ENCODE results near the gene PGBD5.

The PGBD5 gene

DNA sequence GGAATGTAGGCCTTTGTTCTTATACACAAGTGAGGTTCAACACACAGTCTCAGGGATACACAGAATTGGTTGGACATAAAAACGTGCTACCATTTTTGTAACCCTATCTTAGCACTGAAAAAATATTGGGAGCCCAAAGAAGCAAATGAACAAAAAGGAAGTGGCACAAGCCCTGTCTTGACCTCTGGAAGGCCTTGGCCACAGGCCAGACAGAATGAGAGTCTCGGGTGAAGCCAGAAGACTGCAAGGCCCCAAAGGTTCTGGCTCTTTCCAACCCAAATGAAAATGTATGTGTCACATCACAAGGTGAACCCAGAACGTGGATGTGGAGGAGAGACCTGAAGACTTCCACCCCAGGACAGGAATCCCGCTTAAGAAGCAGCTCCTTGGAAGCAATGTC lies 57.3 kb downstream of the PGBD5 start:
- H3K4me3 ChIP-seq (ENCODE audit: low read depth, low read length) = no peak overlapping the region
- H3K27me3 ChIP-seq (ENCODE audit: control insufficient read depth, insufficient read depth, low read length) = no peaks in the 10 kb centered on the region
- no peak overlapping the region for H3K9ac ChIP-seq (ENCODE audit: low read depth, low read length)
- H3K9me3 ChIP-seq (ENCODE audit: control insufficient read depth, insufficient read depth, low read length) = no peaks in the 10 kb centered on the region
- H3K36me3 ChIP-seq (ENCODE audit: control insufficient read depth, insufficient read depth, low read length) = no peaks in the 10 kb centered on the region
- H3K4me1 ChIP-seq (ENCODE audit: control insufficient read depth, insufficient read depth, low read length) = no peaks in the 10 kb centered on the region

DNA sequence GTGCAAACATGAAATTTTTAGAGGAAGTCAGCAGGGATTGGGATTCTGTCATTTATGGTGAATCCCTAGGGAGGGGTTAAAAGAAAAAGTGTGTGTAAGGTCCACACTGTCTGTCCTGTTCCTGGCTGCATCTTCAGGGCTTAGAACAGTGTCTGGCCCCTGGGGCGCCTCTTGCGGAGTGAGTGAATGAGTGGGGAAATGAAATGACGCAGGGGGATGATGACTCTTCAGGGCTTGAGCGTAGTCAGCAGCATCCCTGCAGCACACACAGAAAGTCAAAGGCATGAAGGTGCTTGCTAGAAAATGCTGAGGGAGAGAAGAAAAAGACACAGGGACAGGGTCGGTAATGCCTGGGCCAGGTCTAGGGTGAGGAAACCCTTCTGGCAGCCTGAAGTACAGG lies 57.8 kb downstream of the PGBD5 start:
- H3K4me3 ChIP-seq (ENCODE audit: low read depth, low read length) = no peak overlapping the region
- no peaks in the 10 kb centered on the region for H3K36me3 ChIP-seq (ENCODE audit: control insufficient read depth, insufficient read depth, low read length)
- H3K9ac ChIP-seq (ENCODE audit: low read depth, low read length) = no peak overlapping the region
- H3K9me3 ChIP-seq (ENCODE audit: control insufficient read depth, insufficient read depth, low read length) = no peaks in the 10 kb centered on the region
- H3K27me3 ChIP-seq (ENCODE audit: control insufficient read depth, insufficient read depth, low read length) = no peaks in the 10 kb centered on the region
- no peaks in the 10 kb centered on the region for H3K4me1 ChIP-seq (ENCODE audit: control insufficient read depth, insufficient read depth, low read length)

DNA sequence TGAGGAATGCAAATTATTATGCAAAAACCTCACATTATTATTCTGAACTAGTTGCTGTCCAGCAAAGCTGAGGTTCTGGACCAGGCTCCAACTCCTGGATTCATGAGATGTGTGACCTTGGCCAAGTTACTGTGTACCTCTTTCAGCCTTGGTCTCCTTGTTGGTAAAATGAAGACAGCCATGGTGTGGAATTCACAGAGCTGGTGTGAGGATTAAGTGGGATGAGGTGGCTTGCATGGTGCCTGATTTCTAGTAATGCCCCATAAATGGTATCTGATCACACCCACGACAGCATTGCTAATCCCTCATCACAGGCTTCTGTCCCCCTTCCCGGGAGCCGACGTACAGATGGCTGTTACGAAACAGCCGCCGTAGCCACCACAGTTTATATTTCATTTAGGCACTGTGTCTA lies 59.6 kb downstream of the PGBD5 start:
- Histone ChIP-seq H3K4me1 (ENCODE audit: control insufficient read depth, insufficient read depth, low read length) (no peaks in the 10 kb centered on the region), H3K27me3 (ENCODE audit: control insufficient read depth, insufficient read depth, low read length) (no peaks in the 10 kb centered on the region), H3K9ac (ENCODE audit: low read depth, low read length) (no peak overlapping the region), H3K36me3 (ENCODE audit: control insufficient read depth, insufficient read depth, low read length) (no peaks in the 10 kb centered on the region), H3K4me3 (ENCODE audit: low read depth, low read length) (no peak overlapping the region), H3K9me3 (ENCODE audit: control insufficient read depth, insufficient read depth, low read length) (no peaks in the 10 kb centered on the region)

DNA sequence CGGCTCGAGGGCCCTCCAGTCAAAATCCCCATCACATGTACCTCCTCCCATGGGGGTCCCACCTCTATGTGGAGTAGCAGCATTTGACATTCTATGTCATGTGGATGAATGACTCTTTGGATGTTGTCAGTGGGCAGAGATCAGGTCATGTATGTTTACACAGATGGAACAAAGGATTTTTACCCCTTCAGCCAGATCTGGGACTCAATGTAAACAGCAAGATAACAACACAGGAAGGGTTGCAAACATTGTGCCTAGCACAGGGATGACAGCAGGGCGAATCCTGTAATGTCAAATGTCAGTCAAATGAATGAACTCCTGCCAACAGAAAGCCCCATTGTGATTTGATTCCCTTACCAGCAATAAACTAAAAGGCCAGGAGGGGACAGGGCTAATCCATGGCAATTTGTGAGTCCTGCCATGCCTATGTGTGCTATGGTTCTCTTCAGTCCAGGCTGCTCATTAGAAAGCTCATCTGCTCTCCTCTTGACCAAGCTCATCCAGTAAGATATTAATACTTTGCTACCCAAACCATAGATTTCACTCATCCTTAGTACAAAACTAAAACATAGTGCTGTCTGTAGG lies 60.3 kb downstream of the PGBD5 start:
- no peaks in the 10 kb centered on the region for H3K4me1 ChIP-seq (ENCODE audit: control insufficient read depth, insufficient read depth, low read length)
- no peaks in the 10 kb centered on the region for H3K9me3 ChIP-seq (ENCODE audit: control insufficient read depth, insufficient read depth, low read length)
- H3K27me3 ChIP-seq (ENCODE audit: control insufficient read depth, insufficient read depth, low read length) = no peaks in the 10 kb centered on the region
- H3K4me3 ChIP-seq (ENCODE audit: low read depth, low read length) = no peak overlapping the region
- H3K9ac ChIP-seq (ENCODE audit: low read depth, low read length) = no peak overlapping the region
- H3K36me3 ChIP-seq (ENCODE audit: control insufficient read depth, insufficient read depth, low read length) = no peaks in the 10 kb centered on the region

DNA sequence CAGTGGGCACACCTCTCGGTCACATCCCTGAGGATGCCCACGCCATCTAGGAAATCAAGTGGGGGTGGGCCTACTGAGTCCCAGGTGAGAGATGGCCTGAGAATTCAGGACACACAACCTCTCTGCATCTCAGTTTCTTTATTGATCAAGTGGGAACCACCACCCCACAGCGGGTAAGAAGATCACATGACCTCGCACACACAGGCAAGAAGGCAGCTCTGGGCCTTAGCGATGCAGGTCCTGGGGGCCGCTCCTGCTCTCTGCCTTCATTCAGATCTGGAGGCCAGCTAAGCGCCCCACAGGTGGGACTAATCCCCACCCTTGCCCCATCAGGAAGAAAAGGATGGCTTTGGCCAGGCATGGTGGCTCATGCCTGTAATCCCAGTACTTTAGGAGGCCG lies 63.2 kb downstream of the PGBD5 start:
- Histone ChIP-seq H3K4me1 (ENCODE audit: control insufficient read depth, insufficient read depth, low read length) (no peaks in the 10 kb centered on the region), H3K9me3 (ENCODE audit: control insufficient read depth, insufficient read depth, low read length) (no peaks in the 10 kb centered on the region), H3K9ac (ENCODE audit: low read depth, low read length) (no peak overlapping the region), H3K27me3 (ENCODE audit: control insufficient read depth, insufficient read depth, low read length) (no peaks in the 10 kb centered on the region), H3K36me3 (ENCODE audit: control insufficient read depth, insufficient read depth, low read length) (no peaks in the 10 kb centered on the region), H3K4me3 (ENCODE audit: low read depth, low read length) (no peak overlapping the region)

DNA sequence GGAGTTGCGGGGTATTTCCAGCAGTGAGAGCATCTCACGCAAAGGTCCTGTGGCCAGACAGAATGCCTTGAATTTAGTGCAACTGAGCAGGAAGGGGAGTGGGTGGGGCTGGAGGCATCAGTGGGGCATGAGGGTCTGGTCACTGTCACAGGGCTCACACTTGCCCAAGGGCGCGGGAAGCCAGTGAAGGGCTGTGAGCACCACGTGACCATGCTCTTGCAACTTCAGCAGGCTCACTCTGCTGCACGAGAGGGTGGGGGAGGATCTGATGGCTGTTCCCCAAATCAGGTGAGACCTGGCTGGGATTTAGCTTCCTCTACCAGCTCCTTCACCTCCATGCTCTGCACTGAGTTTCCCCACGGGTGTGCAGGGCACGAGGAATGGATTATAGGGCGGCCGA lies 64.2 kb downstream of the PGBD5 start:
- no peaks in the 10 kb centered on the region for H3K27me3 ChIP-seq (ENCODE audit: control insufficient read depth, insufficient read depth, low read length)
- no peaks in the 10 kb centered on the region for H3K4me1 ChIP-seq (ENCODE audit: control insufficient read depth, insufficient read depth, low read length)
- no peak overlapping the region for H3K9ac ChIP-seq (ENCODE audit: low read depth, low read length)
- no peaks in the 10 kb centered on the region for H3K9me3 ChIP-seq (ENCODE audit: control insufficient read depth, insufficient read depth, low read length)
- no peak overlapping the region for H3K4me3 ChIP-seq (ENCODE audit: low read depth, low read length)
- no peaks in the 10 kb centered on the region for H3K36me3 ChIP-seq (ENCODE audit: control insufficient read depth, insufficient read depth, low read length)

DNA sequence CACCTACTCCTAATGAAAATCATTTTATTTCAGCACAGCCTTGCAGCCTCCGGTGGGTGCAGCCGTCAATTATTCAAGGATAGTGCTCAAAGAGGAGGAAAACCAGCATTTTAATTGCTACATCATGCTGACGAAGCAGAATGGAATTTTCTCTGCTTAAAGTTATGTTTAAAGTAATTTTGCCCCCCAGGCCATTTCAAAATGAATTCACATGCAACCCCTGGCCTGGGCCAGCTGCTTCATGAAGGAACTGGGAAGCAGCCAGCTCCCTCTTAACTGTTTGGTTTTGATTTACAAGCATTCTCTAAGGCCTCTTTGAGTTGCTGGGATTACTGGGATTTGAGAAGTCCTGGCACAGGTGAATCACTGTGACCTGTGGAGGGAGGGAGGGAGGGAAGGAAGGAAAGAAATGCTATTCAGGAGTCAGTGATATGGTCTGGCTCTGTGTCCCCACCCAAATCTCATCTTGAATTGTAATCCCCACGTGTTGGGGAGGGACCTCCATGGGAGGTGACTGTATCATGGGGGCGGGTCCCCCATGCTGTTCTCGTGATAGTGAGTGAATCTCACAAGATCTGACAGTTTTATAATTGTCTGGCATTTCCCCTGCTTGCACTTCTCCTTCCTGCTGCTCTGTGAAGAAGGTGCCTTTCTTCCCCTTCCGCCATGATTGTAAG lies 66.0 kb downstream of the PGBD5 start:
- no peaks in the 10 kb centered on the region for H3K9me3 ChIP-seq (ENCODE audit: control insufficient read depth, insufficient read depth, low read length)
- H3K27me3 ChIP-seq (ENCODE audit: control insufficient read depth, insufficient read depth, low read length) = no peaks in the 10 kb centered on the region
- H3K9ac ChIP-seq (ENCODE audit: low read depth, low read length) = no peak overlapping the region
- peaks cover under 1% of the 10 kb centered on the region for H3K36me3 ChIP-seq (ENCODE audit: control insufficient read depth, insufficient read depth, low read length)
- no peaks in the 10 kb centered on the region for H3K4me1 ChIP-seq (ENCODE audit: control insufficient read depth, insufficient read depth, low read length)
- no peak overlapping the region for H3K4me3 ChIP-seq (ENCODE audit: low read depth, low read length)

DNA sequence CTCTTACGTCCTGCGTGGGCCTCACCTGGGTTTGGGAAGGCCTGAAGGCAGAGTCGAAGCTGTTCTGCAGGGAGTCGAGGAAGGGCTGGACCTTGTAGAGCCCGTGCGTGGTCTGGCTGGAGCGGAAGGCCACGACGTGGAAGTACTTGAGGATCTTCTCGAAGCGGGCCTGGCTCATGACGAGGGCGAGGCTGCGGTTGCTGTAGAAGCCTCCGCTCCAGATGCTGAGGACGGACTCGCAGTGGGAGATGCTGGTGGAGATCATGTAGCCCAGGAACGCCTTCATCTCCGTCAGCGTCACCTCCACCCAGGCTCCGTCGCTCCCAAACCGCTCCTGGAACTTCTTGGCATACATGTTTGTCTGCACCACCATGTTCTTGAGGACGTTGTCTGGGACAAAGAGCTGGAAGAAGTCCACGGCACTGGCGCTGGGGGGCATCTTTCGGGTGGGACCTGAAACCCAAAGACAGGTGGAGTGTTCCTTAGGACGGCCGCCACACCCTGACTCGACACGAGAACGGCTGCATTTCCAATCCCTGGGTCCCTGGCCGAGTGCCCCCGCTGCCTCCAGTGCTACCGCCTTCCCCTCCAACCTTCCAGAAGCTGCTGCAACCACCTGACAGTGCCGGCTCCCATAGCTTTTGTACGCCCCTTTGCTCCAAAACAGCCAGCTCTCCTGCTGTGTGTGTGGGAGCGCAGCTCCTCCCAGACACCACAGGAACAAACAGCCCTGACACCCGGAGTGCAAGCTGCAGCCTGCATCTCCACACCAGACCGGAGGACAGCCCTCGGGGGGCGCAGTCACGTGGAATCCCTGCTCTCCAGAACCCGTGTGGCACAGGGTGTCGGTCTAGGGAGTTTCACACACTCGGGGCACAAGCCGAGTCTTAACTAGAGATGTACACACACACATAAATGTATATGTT lies 69.0 kb downstream of the PGBD5 start:
- no peaks in the 10 kb centered on the region for H3K27me3 ChIP-seq (ENCODE audit: control insufficient read depth, insufficient read depth, low read length)
- H3K36me3 ChIP-seq (ENCODE audit: control insufficient read depth, insufficient read depth, low read length) = peaks cover 2% of the 10 kb centered on the region
- no peaks in the 10 kb centered on the region for H3K4me1 ChIP-seq (ENCODE audit: control insufficient read depth, insufficient read depth, low read length)
- H3K9me3 ChIP-seq (ENCODE audit: control insufficient read depth, insufficient read depth, low read length) = no peaks in the 10 kb centered on the region
- H3K4me3 ChIP-seq (ENCODE audit: low read depth, low read length) = no peak overlapping the region
- no peak overlapping the region for H3K9ac ChIP-seq (ENCODE audit: low read depth, low read length)

DNA sequence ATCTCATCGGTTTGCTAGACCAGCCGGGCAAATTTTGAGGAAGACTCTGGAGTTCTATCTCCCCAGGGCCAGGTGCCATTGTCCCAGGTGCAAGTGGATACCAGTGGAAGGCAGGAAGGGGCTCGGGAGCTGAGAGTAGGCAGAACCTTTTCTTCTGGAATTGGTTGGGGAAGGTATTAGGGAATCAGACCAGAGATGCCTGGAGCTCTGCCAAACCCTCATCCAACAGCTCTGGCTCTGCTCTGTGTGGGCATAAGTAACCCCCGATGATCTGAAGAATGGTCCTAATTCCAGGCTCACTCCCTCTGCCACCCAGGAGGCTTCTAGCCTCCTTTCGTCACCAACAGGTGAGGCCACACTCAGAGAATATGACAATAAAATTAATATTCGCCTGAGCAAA lies 69.9 kb downstream of the PGBD5 start:
- H3K4me3 ChIP-seq (ENCODE audit: low read depth, low read length) = no peak overlapping the region
- no peaks in the 10 kb centered on the region for H3K4me1 ChIP-seq (ENCODE audit: control insufficient read depth, insufficient read depth, low read length)
- no peaks in the 10 kb centered on the region for H3K9me3 ChIP-seq (ENCODE audit: control insufficient read depth, insufficient read depth, low read length)
- H3K27me3 ChIP-seq (ENCODE audit: control insufficient read depth, insufficient read depth, low read length) = no peaks in the 10 kb centered on the region
- peaks cover 2% of the 10 kb centered on the region for H3K36me3 ChIP-seq (ENCODE audit: control insufficient read depth, insufficient read depth, low read length)
- no peak overlapping the region for H3K9ac ChIP-seq (ENCODE audit: low read depth, low read length)

DNA sequence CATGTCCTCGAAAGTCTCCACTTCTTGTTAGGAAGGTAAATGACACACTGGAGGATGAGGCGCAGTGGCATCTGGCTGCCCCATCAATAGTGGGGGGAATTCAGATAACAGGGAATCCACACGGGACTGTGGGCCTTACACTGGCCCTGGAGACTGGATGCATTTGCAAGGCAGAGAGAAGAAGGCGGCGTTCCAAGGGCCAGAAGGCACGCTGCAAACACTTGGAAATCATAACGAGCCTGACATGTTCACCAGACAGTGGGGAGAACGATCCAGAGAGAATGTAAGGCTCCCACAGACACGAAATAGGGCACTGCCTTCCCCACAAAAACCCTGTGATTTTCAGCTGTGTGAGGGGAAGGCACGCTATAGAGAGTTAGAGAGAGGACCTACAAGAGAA lies 70.5 kb downstream of the PGBD5 start:
- H3K4me1 ChIP-seq (ENCODE audit: control insufficient read depth, insufficient read depth, low read length) = no peaks in the 10 kb centered on the region
- H3K4me3 ChIP-seq (ENCODE audit: low read depth, low read length) = no peak overlapping the region
- H3K9me3 ChIP-seq (ENCODE audit: control insufficient read depth, insufficient read depth, low read length) = no peaks in the 10 kb centered on the region
- H3K9ac ChIP-seq (ENCODE audit: low read depth, low read length) = no peak overlapping the region
- H3K27me3 ChIP-seq (ENCODE audit: control insufficient read depth, insufficient read depth, low read length) = no peaks in the 10 kb centered on the region
- H3K36me3 ChIP-seq (ENCODE audit: control insufficient read depth, insufficient read depth, low read length) = peaks cover 2% of the 10 kb centered on the region

DNA sequence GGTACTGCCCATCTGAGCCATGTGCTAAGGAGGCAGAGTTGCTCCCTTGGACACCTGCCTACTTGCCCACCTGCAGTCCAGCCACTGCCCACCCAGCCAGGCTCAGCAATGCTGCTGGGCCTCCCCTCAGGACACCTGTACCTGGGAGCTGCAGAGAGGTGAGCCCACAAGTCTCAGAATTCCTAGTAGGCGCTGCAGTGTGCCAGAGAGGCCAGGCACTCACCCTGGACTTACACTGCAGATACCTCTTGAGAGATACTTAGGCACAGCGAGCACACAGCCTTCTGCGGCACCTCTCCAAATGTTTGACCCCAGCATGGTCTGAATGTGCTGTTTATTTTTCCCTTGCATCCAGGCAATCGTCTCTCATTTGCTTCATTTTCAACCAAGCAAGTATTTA lies 71.0 kb downstream of the PGBD5 start:
- no peak overlapping the region for H3K9ac ChIP-seq (ENCODE audit: low read depth, low read length)
- H3K4me1 ChIP-seq (ENCODE audit: control insufficient read depth, insufficient read depth, low read length) = no peaks in the 10 kb centered on the region
- peaks cover 2% of the 10 kb centered on the region for H3K36me3 ChIP-seq (ENCODE audit: control insufficient read depth, insufficient read depth, low read length)

DNA sequence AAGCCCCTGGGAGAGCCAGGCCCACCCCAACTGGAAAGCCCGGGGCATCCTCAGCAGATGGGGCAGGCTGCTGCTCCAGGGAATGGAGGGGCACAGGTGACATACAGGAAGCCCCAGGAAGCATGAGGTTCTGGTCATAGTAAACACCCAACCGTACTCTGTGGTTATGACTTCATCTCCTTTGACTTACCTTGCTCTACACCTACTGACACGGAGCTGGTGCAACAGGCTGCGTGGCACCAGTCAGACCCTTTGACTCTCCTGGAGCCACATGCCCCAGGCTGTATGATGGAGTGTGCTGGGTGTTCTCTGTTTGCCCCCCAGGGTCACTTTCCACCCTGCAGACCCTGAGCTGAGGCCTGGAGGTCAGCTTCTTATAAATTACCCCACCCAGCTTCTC lies 72.1 kb downstream of the PGBD5 start:
- Histone ChIP-seq H3K9me3 (ENCODE audit: control insufficient read depth, insufficient read depth, low read length) (no peaks in the 10 kb centered on the region), H3K4me3 (ENCODE audit: low read depth, low read length) (no peak overlapping the region), H3K27me3 (ENCODE audit: control insufficient read depth, insufficient read depth, low read length) (no peaks in the 10 kb centered on the region), H3K4me1 (ENCODE audit: control insufficient read depth, insufficient read depth, low read length) (no peaks in the 10 kb centered on the region), H3K36me3 (ENCODE audit: control insufficient read depth, insufficient read depth, low read length) (peaks cover 2% of the 10 kb centered on the region), H3K9ac (ENCODE audit: low read depth, low read length) (no peak overlapping the region)

More for the DNA sequence above, 71.0 kb downstream of the PGBD5 start:
- Histone ChIP-seq H3K9me3 (ENCODE audit: control insufficient read depth, insufficient read depth, low read length) (no peaks in the 10 kb centered on the region), H3K4me3 (ENCODE audit: low read depth, low read length) (no peak overlapping the region), H3K27me3 (ENCODE audit: control insufficient read depth, insufficient read depth, low read length) (no peaks in the 10 kb centered on the region)

Measured in iPS-15b (cell line).